HG02588 (cell line): ENCODE measurements around the gene IRX5.
A peak's percentile ranks its signal among the peaks of the same experiment; 100 is the strongest.

ENCODE experiments used
- ATAC-seq: cut with Tn5 transposase; IDR thresholded peaks from one replicate; pipeline ENCODE4 v1.9.1; 2021; ENCODE audit warnings: mild to moderate bottlenecking, moderate library complexity; ENCODE audit not compliant: unreplicated experiment

IRX5 gene

GRCh38 chr16:54929090-54930004 is 1.3 kb upstream of the IRX5 start:
- ATAC-seq, result peak; percentile 82

GRCh38 chr16:54930869-54931119 is 129 bp downstream of the IRX5 start:
- no peak for ATAC-seq

GRCh38 chr16:54931120-54932014 is 702 bp downstream of the IRX5 start:
- ATAC-seq, result no peak

GRCh38 chr16:54932021-54932660 is 1.5 kb downstream of the IRX5 start:
- no peak for ATAC-seq

- no peak for ATAC-seq
These were observed 2.1 kb downstream of the IRX5 start for GRCh38 chr16:54932737-54933254.

- ATAC-seq, result no peak
These were observed 2.8 kb downstream of the IRX5 start for GRCh38 chr16:54933281-54934011.

GRCh38 chr16:54934481-54935265 is 4.0 kb downstream of the IRX5 start:
- ATAC-seq, result no peak

GRCh38 chr16:54935266-54935968 is 4.8 kb downstream of the IRX5 start:
- ATAC-seq, result no peak

GRCh38 chr16:54936201-54936978 is 5.7 kb downstream of the IRX5 start:
- no peak for ATAC-seq

- ATAC-seq, result no peak
These were observed 6.5 kb downstream of the IRX5 start for GRCh38 chr16:54936979-54937670.

GRCh38 chr16:54937671-54938211 is 7.1 kb downstream of the IRX5 start:
- ATAC-seq, result no peak

GRCh38 chr16:54938212-54939028 is 7.8 kb downstream of the IRX5 start:
- ATAC-seq, result no peak

- no peak for ATAC-seq
These were observed 8.3 kb downstream of the IRX5 start for GRCh38 chr16:54939029-54939346.

GRCh38 chr16:54939510-54940278 is 9.0 kb downstream of the IRX5 start:
- ATAC-seq, result no peak

- no peak for ATAC-seq
These were observed 9.6 kb downstream of the IRX5 start for GRCh38 chr16:54940279-54940604.

GRCh38 chr16:54942353-54942943 is 11.8 kb downstream of the IRX5 start:
- ATAC-seq, result no peak
